H1 (cell line): ENCODE data around the gene CXCR5. TPM values are rescaled to one million over a fixed set of nuclear protein-coding genes. Genes with fewer than 3 reads are reported as not detected.

Experiments
- BCL11A ChIP-seq, 2 experiments: IDR thresholded peaks; one replicate each; pipeline ENCODE4 v1.6.1; 2011; ENCODE audit warnings: low read depth in 2 of 2, low read length in 2 of 2, mild to moderate bottlenecking in 2 of 2
- HDAC2 ChIP-seq, 2 experiments: fragments of 300-600 bp in 1 of 2; sonication (generic) in 1 of 2; IDR thresholded peaks; 2 replicates each; pipeline ENCODE4 v1.6.1; 2011 to 2012; ENCODE audit warnings: low read depth in 2 of 2, low read length in 2 of 2, mild to moderate bottlenecking in 2 of 2, moderate library complexity in 2 of 2, borderline replicate concordance in 1 of 2, inconsistent platforms in 1 of 2
- JUN ChIP-seq: IDR thresholded peaks from 2 replicates; pipeline ENCODE4 v1.6.1; 2011; ENCODE audit warnings: low read depth, mild to moderate bottlenecking, improper control_type of control experiment, low read length
- NRF1 ChIP-seq: IDR thresholded peaks from 2 replicates; pipeline ENCODE4 v1.6.1; 2011; ENCODE audit warnings: mild to moderate bottlenecking, low read depth, low read length, improper control_type of control experiment
- PHF8 ChIP-seq: fragments of 200-600 bp; sonication (generic); conservative IDR thresholded peaks from 2 replicates; pipeline ENCODE4 v1.7.1; 2012; ENCODE audit warnings: low read depth, mild to moderate bottlenecking, inconsistent platforms, low read length, moderate library complexity
- POU5F1 ChIP-seq: IDR thresholded peaks from 2 replicates; pipeline ENCODE4 v1.6.1; 2011; ENCODE audit warnings: low read depth, mild to moderate bottlenecking, low read length, moderate library complexity
- RFX5 ChIP-seq: IDR thresholded peaks from 2 replicates; pipeline ENCODE4 v1.6.1; 2011; ENCODE audit warnings: low read depth, low read length, improper control_type of control experiment, borderline replicate concordance
- polyA plus RNA-seq, 7 experiments: library from polyadenylated mRNA; depleted of rRNA in 3 of 7; stranded (reverse) in 5 of 7; unstranded in 2 of 7; fragments of >200 nt in 5 of 7; fragments of 200-250 nt in 2 of 7; gene quantifications; 1 replicate in 5 of 7; 2 replicates in 1 of 7; 4 replicates in 1 of 7; pipeline versions ENCODE4 v1.2.1 to v1.2.3, GENCODE V29; 2011 to 2013; ENCODE audit warnings: missing spikeins in 2 of 7, mixed read lengths in 2 of 7
- total RNA-seq: library from RNA; stranded (reverse); fragmentation: NEBNext Ultra II Directional; extraction: Animal tissue kit (Norgen Biotek cat#: 25700); gene quantifications from 2 replicates; pipeline ENCODE4 v1.2.1, GENCODE V29; 2021
- TF ChIP-seq, protein P1 (sequence below): fragments of 300-600 bp; sonication (generic); IDR thresholded peaks from 2 replicates; pipeline ENCODE4 v1.7.1; 2012; ENCODE audit warnings: low read length, moderate library complexity, mild to moderate bottlenecking, inconsistent platforms; ENCODE audit not compliant: insufficient replicate concordance
- TF ChIP-seq, protein P2 (sequence below): IDR thresholded peaks from 2 replicates; pipeline ENCODE4 v1.6.1; 2012; ENCODE audit warnings: inconsistent platforms

CXCR5 gene
- total and polyA plus RNA-seq, 2 of the 8 experiments (the other 6 are each of a cell fraction or from before 2014, with no cell fraction given), result not detected

- TF ChIP-seq, protein P1, sequence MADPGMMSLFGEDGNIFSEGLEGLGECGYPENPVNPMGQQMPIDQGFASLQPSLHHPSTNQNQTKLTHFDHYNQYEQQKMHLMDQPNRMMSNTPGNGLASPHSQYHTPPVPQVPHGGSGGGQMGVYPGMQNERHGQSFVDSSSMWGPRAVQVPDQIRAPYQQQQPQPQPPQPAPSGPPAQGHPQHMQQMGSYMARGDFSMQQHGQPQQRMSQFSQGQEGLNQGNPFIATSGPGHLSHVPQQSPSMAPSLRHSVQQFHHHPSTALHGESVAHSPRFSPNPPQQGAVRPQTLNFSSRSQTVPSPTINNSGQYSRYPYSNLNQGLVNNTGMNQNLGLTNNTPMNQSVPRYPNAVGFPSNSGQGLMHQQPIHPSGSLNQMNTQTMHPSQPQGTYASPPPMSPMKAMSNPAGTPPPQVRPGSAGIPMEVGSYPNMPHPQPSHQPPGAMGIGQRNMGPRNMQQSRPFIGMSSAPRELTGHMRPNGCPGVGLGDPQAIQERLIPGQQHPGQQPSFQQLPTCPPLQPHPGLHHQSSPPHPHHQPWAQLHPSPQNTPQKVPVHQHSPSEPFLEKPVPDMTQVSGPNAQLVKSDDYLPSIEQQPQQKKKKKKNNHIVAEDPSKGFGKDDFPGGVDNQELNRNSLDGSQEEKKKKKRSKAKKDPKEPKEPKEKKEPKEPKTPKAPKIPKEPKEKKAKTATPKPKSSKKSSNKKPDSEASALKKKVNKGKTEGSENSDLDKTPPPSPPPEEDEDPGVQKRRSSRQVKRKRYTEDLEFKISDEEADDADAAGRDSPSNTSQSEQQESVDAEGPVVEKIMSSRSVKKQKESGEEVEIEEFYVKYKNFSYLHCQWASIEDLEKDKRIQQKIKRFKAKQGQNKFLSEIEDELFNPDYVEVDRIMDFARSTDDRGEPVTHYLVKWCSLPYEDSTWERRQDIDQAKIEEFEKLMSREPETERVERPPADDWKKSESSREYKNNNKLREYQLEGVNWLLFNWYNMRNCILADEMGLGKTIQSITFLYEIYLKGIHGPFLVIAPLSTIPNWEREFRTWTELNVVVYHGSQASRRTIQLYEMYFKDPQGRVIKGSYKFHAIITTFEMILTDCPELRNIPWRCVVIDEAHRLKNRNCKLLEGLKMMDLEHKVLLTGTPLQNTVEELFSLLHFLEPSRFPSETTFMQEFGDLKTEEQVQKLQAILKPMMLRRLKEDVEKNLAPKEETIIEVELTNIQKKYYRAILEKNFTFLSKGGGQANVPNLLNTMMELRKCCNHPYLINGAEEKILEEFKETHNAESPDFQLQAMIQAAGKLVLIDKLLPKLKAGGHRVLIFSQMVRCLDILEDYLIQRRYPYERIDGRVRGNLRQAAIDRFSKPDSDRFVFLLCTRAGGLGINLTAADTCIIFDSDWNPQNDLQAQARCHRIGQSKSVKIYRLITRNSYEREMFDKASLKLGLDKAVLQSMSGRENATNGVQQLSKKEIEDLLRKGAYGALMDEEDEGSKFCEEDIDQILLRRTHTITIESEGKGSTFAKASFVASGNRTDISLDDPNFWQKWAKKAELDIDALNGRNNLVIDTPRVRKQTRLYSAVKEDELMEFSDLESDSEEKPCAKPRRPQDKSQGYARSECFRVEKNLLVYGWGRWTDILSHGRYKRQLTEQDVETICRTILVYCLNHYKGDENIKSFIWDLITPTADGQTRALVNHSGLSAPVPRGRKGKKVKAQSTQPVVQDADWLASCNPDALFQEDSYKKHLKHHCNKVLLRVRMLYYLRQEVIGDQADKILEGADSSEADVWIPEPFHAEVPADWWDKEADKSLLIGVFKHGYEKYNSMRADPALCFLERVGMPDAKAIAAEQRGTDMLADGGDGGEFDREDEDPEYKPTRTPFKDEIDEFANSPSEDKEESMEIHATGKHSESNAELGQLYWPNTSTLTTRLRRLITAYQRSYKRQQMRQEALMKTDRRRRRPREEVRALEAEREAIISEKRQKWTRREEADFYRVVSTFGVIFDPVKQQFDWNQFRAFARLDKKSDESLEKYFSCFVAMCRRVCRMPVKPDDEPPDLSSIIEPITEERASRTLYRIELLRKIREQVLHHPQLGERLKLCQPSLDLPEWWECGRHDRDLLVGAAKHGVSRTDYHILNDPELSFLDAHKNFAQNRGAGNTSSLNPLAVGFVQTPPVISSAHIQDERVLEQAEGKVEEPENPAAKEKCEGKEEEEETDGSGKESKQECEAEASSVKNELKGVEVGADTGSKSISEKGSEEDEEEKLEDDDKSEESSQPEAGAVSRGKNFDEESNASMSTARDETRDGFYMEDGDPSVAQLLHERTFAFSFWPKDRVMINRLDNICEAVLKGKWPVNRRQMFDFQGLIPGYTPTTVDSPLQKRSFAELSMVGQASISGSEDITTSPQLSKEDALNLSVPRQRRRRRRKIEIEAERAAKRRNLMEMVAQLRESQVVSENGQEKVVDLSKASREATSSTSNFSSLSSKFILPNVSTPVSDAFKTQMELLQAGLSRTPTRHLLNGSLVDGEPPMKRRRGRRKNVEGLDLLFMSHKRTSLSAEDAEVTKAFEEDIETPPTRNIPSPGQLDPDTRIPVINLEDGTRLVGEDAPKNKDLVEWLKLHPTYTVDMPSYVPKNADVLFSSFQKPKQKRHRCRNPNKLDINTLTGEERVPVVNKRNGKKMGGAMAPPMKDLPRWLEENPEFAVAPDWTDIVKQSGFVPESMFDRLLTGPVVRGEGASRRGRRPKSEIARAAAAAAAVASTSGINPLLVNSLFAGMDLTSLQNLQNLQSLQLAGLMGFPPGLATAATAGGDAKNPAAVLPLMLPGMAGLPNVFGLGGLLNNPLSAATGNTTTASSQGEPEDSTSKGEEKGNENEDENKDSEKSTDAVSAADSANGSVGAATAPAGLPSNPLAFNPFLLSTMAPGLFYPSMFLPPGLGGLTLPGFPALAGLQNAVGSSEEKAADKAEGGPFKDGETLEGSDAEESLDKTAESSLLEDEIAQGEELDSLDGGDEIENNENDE, result no peak
- TF ChIP-seq RFX5 (no peak), JUN (no peak), NRF1 (no peak), PHF8 (no peak), BCL11A (IDR thresholded peaks at IDR 0.05; ENCODE audit: low read depth in 2 of 2, low read length in 2 of 2) (no peak), POU5F1 (no peak), HDAC2 (IDR thresholded peaks at IDR 0.05; ENCODE audit: borderline replicate concordance in 1 of 2, low read depth in 2 of 2, low read length in 2 of 2) (no peak; a peak in 1 of 4 replicates)
- TF ChIP-seq, protein P2, sequence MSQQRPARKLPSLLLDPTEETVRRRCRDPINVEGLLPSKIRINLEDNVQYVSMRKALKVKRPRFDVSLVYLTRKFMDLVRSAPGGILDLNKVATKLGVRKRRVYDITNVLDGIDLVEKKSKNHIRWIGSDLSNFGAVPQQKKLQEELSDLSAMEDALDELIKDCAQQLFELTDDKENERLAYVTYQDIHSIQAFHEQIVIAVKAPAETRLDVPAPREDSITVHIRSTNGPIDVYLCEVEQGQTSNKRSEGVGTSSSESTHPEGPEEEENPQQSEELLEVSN, result no peak
These were observed 44.6 kb downstream of the CXCR5 start (continued) for GRCh38 chr11:118928101-118928869.
